GM21576 (cell line): ENCODE data around the gene EEF1AKMT3.
A peak's percentile ranks its signal among the peaks of the same experiment; 100 is the strongest.

Source experiments
- ATAC-seq: cut with Tn5 transposase; IDR thresholded peaks from one replicate; pipeline ENCODE4 v1.9.1; 2021; ENCODE audit warnings: mild to moderate bottlenecking, moderate library complexity; ENCODE audit not compliant: unreplicated experiment

Gene EEF1AKMT3

GRCh38 chr12:57735198-57735855 lies 37.1 kb upstream of the EEF1AKMT3 start:
- no peak for ATAC-seq

GRCh38 chr12:57735952-57736740 lies 36.3 kb upstream of the EEF1AKMT3 start:
- no peak for ATAC-seq

GRCh38 chr12:57736741-57737466 lies 35.5 kb upstream of the EEF1AKMT3 start:
- no peak for ATAC-seq

GRCh38 chr12:57737467-57738460 lies 34.6 kb upstream of the EEF1AKMT3 start:
- no peak for ATAC-seq

- ATAC-seq = no peak
Observed at GRCh38 chr12:57738661-57739237, 33.7 kb upstream of the EEF1AKMT3 start, which contains the start of gene AGAP2. TSS of gene AGAP2 (minus strand) at chr12:57738742. CDS start at chr12:57738246, 496 bp downstream.

GRCh38 chr12:57739387-57739786 lies 33.0 kb upstream of the EEF1AKMT3 start:
- ATAC-seq = no peak

GRCh38 chr12:57739914-57740538 lies 32.4 kb upstream of the EEF1AKMT3 start:
- no peak for ATAC-seq

- peak; percentile 39 for ATAC-seq
Observed at GRCh38 chr12:57740656-57741412, 31.6 kb upstream of the EEF1AKMT3 start.

GRCh38 chr12:57741413-57741789 lies 31.0 kb upstream of the EEF1AKMT3 start:
- no peak for ATAC-seq

GRCh38 chr12:57741844-57742738 lies 30.3 kb upstream of the EEF1AKMT3 start:
- ATAC-seq = peak; percentile 60

- no peak for ATAC-seq
Observed at GRCh38 chr12:57743769-57744168, 28.6 kb upstream of the EEF1AKMT3 start.

- ATAC-seq = peak; percentile 25
Observed at GRCh38 chr12:57744194-57744776, 28.1 kb upstream of the EEF1AKMT3 start.

- ATAC-seq = peak; percentile 82
Observed at GRCh38 chr12:57744777-57745484, 27.5 kb upstream of the EEF1AKMT3 start, which contains the start of gene TSPAN31. TSS of gene TSPAN31 (plus strand) at chr12:57745039. CDS start at chr12:57745155, 116 bp downstream.

- no peak for ATAC-seq
Observed at GRCh38 chr12:57745485-57745881, 26.9 kb upstream of the EEF1AKMT3 start.

GRCh38 chr12:57746025-57746424 lies 26.4 kb upstream of the EEF1AKMT3 start:
- no peak for ATAC-seq

- no peak for ATAC-seq
Observed at GRCh38 chr12:57749061-57749460, 23.4 kb upstream of the EEF1AKMT3 start.
